ENCODE data around the gene OTOF. TPM values are rescaled to one million over a fixed set of nuclear protein-coding genes. Genes with fewer than 3 reads are reported as not detected.

OTOF gene
- total and polyA plus RNA-seq, 7 donors = 0.14 to 2.2 (median 0.34) TPM

DNA sequence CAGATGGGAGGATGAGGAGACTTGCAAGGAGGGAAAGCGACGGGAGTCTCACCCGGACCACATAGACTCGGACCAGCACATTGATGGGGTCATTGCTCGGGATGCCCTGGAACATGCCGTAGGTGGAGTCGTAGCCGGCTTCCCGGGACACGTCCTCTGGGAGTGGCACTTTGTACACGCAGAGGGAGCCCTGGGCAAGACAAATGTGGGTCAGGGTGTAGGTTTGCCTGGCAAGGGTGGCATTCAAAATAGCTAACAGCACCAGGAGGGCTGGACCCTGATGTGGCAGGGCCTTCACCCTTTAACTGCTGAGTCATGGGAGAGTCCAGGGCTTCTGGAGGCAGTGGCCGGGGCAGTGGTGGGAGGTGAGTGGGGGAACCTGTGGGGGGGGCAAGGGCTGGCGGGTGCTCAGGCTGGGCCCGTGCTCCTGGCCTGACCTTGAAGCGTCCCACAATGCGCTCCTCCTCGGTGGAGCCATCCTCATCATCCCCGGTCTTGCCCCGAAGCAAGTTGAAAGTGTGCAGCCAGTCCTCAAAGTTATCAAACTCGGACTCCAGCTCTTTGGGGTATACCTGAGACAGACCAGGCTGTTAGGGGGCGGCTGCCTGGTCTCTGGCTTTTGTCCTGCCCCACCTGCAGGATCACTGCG lies 11.1 kb downstream of the OTOF start:
- intact Hi-C loops (cut with DNase I) = loop anchor here (5.0 to 10.0 kb wide), 2 partner anchors 112 to 234 kb away; no protein-coding TSS in a partner anchor
- peak in 1 of 2 donors; percentile 52 for DNase-seq
- H3K36me3 ChIP-seq (ENCODE audit: insufficient read depth in 1 of 2, low read depth in 1 of 2) = no peaks in the 10 kb centered on the region
- peaks cover 8% of the 10 kb centered on the region for H3K9me3 ChIP-seq
- H3K27ac ChIP-seq = no peak overlapping the region
- no peak overlapping the region for H3K4me3 ChIP-seq
- WGBS, 3 donors = 57 to 77% (median 72%) methylated on average over 22 of the region's 22 CpGs
- no peaks in the 10 kb centered on the region for H3K27me3 ChIP-seq (ENCODE audit: insufficient read depth in 3 of 3, low read length in 2 of 3)
- ATAC-seq = peak; percentile 31 to 58 (median 52)
- no peak for TF ChIP-seq CTCF (IDR thresholded peaks at IDR 0.05)
- peaks cover 12% of the 10 kb centered on the region for H3K4me1 ChIP-seq

GRCh38 chr2:26465981-26466471 lies 11.9 kb downstream of the OTOF start:
- WGBS, 3 donors = 88 to 94% (median 94%) methylated on average over 10 of the region's 10 CpGs
- DNase-seq (no peak), ATAC-seq (no peak)
- Histone ChIP-seq H3K36me3 (ENCODE audit: insufficient read depth in 1 of 2, low read depth in 1 of 2) (no peaks in the 10 kb centered on the region), H3K4me1 (peaks cover 12% of the 10 kb centered on the region), H3K27ac (no peak overlapping the region), H3K27me3 (ENCODE audit: insufficient read depth in 3 of 3, low read length in 2 of 3) (no peaks in the 10 kb centered on the region), H3K4me3 (no peak overlapping the region), H3K9me3 (peaks cover 8% of the 10 kb centered on the region)
- intact Hi-C loops (cut with DNase I) = loop anchor here (5.0 to 10.0 kb wide), 2 partner anchors 111 to 234 kb away; no protein-coding TSS in a partner anchor
- TF ChIP-seq CTCF (IDR thresholded peaks at IDR 0.05) = no peak

DNA sequence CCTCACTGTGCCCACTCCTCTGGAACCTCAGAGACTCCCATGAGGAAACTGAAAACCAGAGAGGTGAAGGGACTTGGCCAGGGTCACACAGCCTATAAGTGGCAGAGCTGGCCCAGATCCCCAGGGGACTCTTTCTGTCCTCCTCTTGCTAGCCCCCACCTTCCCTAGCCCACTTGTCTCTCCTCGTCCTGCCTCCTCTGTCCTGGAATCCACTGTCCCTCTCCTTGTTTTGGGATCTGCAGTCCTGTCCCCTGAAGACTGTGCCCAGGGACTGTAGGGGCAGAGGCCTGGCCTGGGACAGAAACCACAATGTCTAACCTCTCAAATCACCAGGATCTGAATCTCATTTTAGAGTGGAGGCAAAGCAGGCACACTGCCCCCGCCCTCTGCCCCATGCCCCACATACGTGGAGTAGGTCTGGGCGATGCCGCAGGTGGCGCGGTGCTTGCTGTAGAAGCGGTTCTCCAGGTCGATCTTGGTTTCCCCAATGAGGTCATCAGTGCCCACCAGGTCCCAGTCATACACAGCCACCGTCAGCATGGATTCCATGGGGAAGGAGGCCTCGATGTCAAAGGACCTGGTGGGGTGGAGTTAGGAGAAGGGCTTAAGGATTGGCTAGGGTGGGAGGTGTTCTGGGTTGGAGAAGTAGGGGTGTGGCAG lies 12.5 kb downstream of the OTOF start:
- WGBS, 3 donors = 90 to 96% (median 93%) methylated on average over 11 of the region's 11 CpGs
- no peak for TF ChIP-seq CTCF (IDR thresholded peaks at IDR 0.05)
- Histone ChIP-seq H3K27ac (no peak overlapping the region), H3K4me3 (no peak overlapping the region), H3K9me3 (peaks cover 8% of the 10 kb centered on the region), H3K27me3 (ENCODE audit: insufficient read depth in 3 of 3, low read length in 2 of 3) (no peaks in the 10 kb centered on the region), H3K36me3 (ENCODE audit: insufficient read depth in 1 of 2, low read depth in 1 of 2) (no peaks in the 10 kb centered on the region), H3K4me1 (peaks cover 12% of the 10 kb centered on the region)
- DNase-seq = peak in 1 of 2 donors; percentile 30
- intact Hi-C loops (cut with DNase I) = loop anchor here (5.0 to 10.0 kb wide), 2 partner anchors 111 to 233 kb away; no protein-coding TSS in a partner anchor
- ATAC-seq = no peak

GRCh38 chr2:26464390-26465265 lies 13.3 kb downstream of the OTOF start:
- DNase-seq = peak in 1 of 2 donors; percentile 42
- whole genome bisulfite sequencing, 3 donors = 87 to 92% (median 88%) methylated on average over 14 of the region's 14 CpGs

More at GRCh38 chr2:26464390-26465265, 13.3 kb downstream of the OTOF start:
- H3K36me3 ChIP-seq (ENCODE audit: insufficient read depth in 1 of 2, low read depth in 1 of 2) = no peaks in the 10 kb centered on the region
- H3K9me3 ChIP-seq = peaks cover 8% of the 10 kb centered on the region
- peaks cover 12% of the 10 kb centered on the region for H3K4me1 ChIP-seq
- no peak overlapping the region for H3K4me3 ChIP-seq
- TF ChIP-seq CTCF (IDR thresholded peaks at IDR 0.05) = no peak
- intact Hi-C loops (cut with DNase I) = loop anchor here (5.0 to 10.0 kb wide), 2 partner anchors 110 to 232 kb away; no protein-coding TSS in a partner anchor
- no peak overlapping the region for H3K27ac ChIP-seq
- ATAC-seq = no peak
- H3K27me3 ChIP-seq (ENCODE audit: insufficient read depth in 3 of 3, low read length in 2 of 3) = no peaks in the 10 kb centered on the region
